Body of pancreas (tissue), 4 donors: Measurements from ENCODE around the gene SLC34A3. TPM values are rescaled to one million over a fixed set of nuclear protein-coding genes. Genes with fewer than 3 reads are reported as not detected.

ENCODE experiments used
- ATAC-seq: fragments of 150-250 bp; one replicate; pipeline ENCODE4 v1.9.1; 2016
- DNase-seq, 4 donors: peaks; one replicate each; pipeline ENCODE4 v3.0.0-alpha.2; 2019
- H3K27ac ChIP-seq, 4 donors: fragments of 200-600 bp; sonication (generic); 1 replicate in 3 of 4; 2 replicates in 1 of 4; pipeline versions ENCODE4 v1.5.1 to v1.6.1; 2016 to 2019; ENCODE audit warnings: mild to moderate bottlenecking in 1 of 4, mixed read lengths in 1 of 4, moderate library complexity in 1 of 4
- H3K27me3 ChIP-seq, 2 donors: fragments of 200-600 bp; sonication (generic); one replicate each; pipeline ENCODE4 v1.6.0; 2016; ENCODE audit warnings: mild to moderate bottlenecking in 1 of 2
- H3K36me3 ChIP-seq, 2 donors: fragments of 200-600 bp; sonication (generic); replicated peaks in 1 of 2; 2 replicates each; pipeline ENCODE4 v1.5.1; 2016; ENCODE audit warnings: low read depth in 2 of 2; ENCODE audit not compliant: insufficient read depth in 1 of 2
- H3K4me1 ChIP-seq: fragments of 200-600 bp; sonication (generic); one replicate; pipeline ENCODE4 v1.6.0; 2016
- H3K4me3 ChIP-seq, 2 donors: fragments of 200-600 bp; sonication (generic); 1 replicate in 1 of 2; 2 replicates in 1 of 2; pipeline ENCODE4 v1.5.1; 2016 to 2019
- H3K9me3 ChIP-seq, 3 donors: fragments of 200-600 bp; sonication (generic); 1 replicate in 2 of 3; 2 replicates in 1 of 3; pipeline ENCODE4 v1.5.1; 2016
- POLR2A ChIP-seq, 3 donors: fragments of 450-650 bp; IDR thresholded peaks; one replicate each; pipeline ENCODE4 v1.6.1; 2016; ENCODE audit warnings: antibody characterized with exemption in 3 of 3, mild to moderate bottlenecking in 2 of 3
- WGBS, 2 donors: methylation state at CpG; one replicate each; pipeline ENCODE4 v1.1.5; 2017; 5-methylcytosine and 5-hydroxymethylcytosine counted together
- intact Hi-C: fragments of 100-400 bp; cut with DNase I; formaldehyde crosslinking; loops from one replicate; pipeline ENCODE4 v1.15.1; 2023
- total RNA-seq, 2 donors: library from RNA; depleted of rRNA; stranded (reverse); fragments of >200 nt; gene quantifications; one replicate each; pipeline ENCODE4 v1.1.0, GENCODE V29; 2016
- TF ChIP-seq, protein P1 (sequence below), 7 experiments: fragments of 450-650 bp in 4 of 7; fragments of 200-600 bp in 3 of 7; sonication (generic) in 3 of 7; IDR thresholded peaks; one replicate each; pipeline ENCODE4 v1.5.1; 2016 to 2019; ENCODE audit warnings: antibody characterized with exemption in 7 of 7

SLC34A3 gene
- total RNA-seq, 2 donors from 2014 or later: 0.33 TPM; not detected in 1

DNA sequence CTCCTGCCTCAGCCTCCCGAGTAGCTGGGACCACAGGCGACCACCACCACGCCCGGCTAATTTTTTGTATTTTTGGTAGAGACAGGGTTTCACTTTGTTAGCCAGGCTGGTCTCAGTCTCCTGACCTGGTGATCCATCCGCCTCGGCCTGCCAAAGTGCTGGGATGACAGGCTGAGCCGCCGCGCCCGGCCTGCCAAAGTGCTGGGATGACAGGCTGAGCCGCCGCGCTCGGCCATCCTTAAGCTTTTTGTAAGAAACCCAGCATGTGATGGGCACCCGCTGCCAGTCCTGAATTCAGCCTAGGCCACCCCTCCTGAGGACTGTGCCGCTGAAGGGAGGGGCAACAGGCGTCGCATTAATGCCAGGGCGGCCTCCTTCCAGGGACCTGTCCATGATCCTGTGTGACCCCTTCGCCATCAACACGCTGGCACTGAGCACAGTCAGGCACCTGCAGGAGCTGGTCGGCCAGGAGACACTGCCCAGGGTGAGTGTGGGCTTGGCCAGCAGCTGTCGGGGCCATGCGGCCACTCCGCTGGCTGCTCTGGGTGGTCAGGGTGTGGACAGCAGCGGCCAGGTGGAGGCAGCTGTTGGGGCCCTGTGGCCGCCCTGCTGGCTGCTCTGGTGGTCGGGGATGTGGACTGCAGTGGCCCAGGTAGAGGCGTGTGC is 34.9 kb downstream of the SLC34A3 start:
- H3K9me3 ChIP-seq: no peaks in the 10 kb centered on the region
- DNase-seq (no peak), ATAC-seq (no peak)
- H3K36me3 ChIP-seq: peaks cover 0 to 3% of the 10 kb centered on the region in 2 donors
- no peaks in the 10 kb centered on the region for H3K27me3 ChIP-seq
- TF ChIP-seq POLR2A (IDR thresholded peaks at IDR 0.05): no peak
- TF ChIP-seq, protein P1, sequence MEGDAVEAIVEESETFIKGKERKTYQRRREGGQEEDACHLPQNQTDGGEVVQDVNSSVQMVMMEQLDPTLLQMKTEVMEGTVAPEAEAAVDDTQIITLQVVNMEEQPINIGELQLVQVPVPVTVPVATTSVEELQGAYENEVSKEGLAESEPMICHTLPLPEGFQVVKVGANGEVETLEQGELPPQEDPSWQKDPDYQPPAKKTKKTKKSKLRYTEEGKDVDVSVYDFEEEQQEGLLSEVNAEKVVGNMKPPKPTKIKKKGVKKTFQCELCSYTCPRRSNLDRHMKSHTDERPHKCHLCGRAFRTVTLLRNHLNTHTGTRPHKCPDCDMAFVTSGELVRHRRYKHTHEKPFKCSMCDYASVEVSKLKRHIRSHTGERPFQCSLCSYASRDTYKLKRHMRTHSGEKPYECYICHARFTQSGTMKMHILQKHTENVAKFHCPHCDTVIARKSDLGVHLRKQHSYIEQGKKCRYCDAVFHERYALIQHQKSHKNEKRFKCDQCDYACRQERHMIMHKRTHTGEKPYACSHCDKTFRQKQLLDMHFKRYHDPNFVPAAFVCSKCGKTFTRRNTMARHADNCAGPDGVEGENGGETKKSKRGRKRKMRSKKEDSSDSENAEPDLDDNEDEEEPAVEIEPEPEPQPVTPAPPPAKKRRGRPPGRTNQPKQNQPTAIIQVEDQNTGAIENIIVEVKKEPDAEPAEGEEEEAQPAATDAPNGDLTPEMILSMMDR (IDR thresholded peaks at IDR 0.05): no peak
- WGBS, 2 donors: 88 to 93% methylated on average over 17 to 18 of the region's 29 CpGs
- H3K4me3 ChIP-seq: no peak overlapping the region
- peaks cover 24% of the 10 kb centered on the region for H3K4me1 ChIP-seq
- intact Hi-C loops: no loop called here
- H3K27ac ChIP-seq: no peak overlapping the region

GRCh38 chr9:137266162-137266527 is 35.4 kb downstream of the SLC34A3 start:
- H3K27me3 ChIP-seq: no peaks in the 10 kb centered on the region
- H3K4me1 ChIP-seq: peaks cover 24% of the 10 kb centered on the region
- 79% methylated on average over 14 of the region's 15 CpGs; no CpG with 5 or more reads in 1 of the 2 donors for WGBS, 2 donors
- ATAC-seq (no peak), DNase-seq (peak in 1 of 4 donors; percentile 16)
- H3K36me3 ChIP-seq: peaks cover 0 to 3% of the 10 kb centered on the region in 2 donors
- no peaks in the 10 kb centered on the region for H3K9me3 ChIP-seq
- TF ChIP-seq, protein P1 (IDR thresholded peaks at IDR 0.05): no peak
- TF ChIP-seq POLR2A (IDR thresholded peaks at IDR 0.05): no peak
- intact Hi-C loops: no loop called here
- H3K27ac ChIP-seq: no peak overlapping the region
- H3K4me3 ChIP-seq: no peak overlapping the region

GRCh38 chr9:137266585-137267453 is 36.1 kb downstream of the SLC34A3 start:
- Histone ChIP-seq H3K36me3 (peaks cover 0 to 3% of the 10 kb centered on the region in 2 donors), H3K4me1 (peaks cover 24% of the 10 kb centered on the region), H3K9me3 (no peaks in the 10 kb centered on the region), H3K27me3 (no peaks in the 10 kb centered on the region), H3K4me3 (no peak overlapping the region), H3K27ac (no peak overlapping the region)
- DNase-seq: peak in 1 of 4 donors; percentile 12
- intact Hi-C loops: no loop called here
- no peak for ATAC-seq
- TF ChIP-seq POLR2A (IDR thresholded peaks at IDR 0.05): no peak
- TF ChIP-seq, protein P1 (IDR thresholded peaks at IDR 0.05): no peak
- WGBS, 2 donors: 89 to 91% methylated on average over 12 to 25 of the region's 34 CpGs

GRCh38 chr9:137267933-137268355 is 37.2 kb downstream of the SLC34A3 start:
- TF ChIP-seq, protein P1 (IDR thresholded peaks at IDR 0.05): no peak
- no peak for TF ChIP-seq POLR2A (IDR thresholded peaks at IDR 0.05)
- H3K27ac ChIP-seq: peak overlapping the region; percentile 9 to 79 (median 58)
- ATAC-seq (no peak), DNase-seq (no peak)
- H3K36me3 ChIP-seq: peaks cover 3 to 7% of the 10 kb centered on the region in 2 donors
- WGBS, 2 donors: 78 to 86% methylated on average over 1 to 5 of the region's 6 CpGs
- H3K4me3 ChIP-seq: no peak overlapping the region
- no peaks in the 10 kb centered on the region for H3K27me3 ChIP-seq
- peaks cover 28% of the 10 kb centered on the region for H3K4me1 ChIP-seq
- intact Hi-C loops: no loop called here
- H3K9me3 ChIP-seq: no peaks in the 10 kb centered on the region
